GM19239 (cell line): ENCODE data around the gene SLC7A4.

ENCODE experiments used
- DNase-seq: peaks from one replicate; pipeline ENCODE4 v3.0.0; 2011; ENCODE audit warnings: low spot score; ENCODE audit not compliant: insufficient read length
- FAIRE-seq: peaks from 2 replicates; lab custom pipeline; 2011; peaks lifted over from hg19 to GRCh38; lab: Jason Lieb, UNC

SLC7A4 gene

DNA sequence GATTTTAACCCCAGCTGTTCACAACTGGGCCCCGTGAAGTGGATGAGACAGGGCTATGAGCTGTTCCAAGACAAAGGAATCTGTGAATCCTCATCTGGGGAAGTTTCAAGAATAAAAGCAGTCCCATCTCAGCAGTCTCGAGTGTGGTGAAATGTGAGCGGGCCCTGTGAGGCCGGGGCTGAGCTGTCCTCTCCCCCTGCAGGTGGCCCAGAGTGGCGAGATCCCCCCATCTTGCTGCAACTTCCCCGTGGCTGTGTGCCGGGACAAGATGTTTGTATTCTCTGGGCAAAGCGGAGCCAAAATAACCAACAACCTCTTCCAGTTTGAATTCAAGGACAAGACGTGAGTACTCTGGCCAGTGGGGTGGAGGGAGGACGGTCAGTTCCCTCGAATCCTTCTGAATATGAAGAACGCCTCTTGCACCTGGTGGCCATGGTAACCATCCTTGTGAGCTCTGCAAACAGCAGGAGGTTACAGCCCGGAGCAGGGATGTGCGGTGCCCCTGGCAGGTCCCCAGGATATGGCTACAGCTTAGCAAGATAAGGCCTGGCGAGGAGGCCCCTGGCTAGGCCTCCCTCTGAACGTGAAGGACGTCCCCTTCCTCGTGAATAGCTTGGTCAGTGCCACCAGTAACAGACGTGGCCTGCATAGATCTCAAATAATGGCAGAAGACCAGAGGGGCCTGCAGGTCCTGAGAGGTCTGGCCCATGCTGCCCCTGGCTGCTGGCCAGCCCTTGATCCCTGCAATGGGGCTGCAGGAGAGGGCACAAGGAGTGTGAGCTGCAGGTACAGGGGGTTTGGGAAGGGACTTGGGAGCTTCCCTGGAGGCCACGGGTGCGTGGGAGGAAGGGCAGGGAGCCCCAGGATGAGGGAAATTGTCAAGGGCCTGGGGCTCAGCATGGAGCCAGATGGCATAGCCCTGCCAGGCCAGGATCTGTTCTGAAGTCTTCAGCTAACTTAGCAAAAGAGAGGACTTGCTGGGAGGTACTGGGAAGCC is 41.9 kb downstream of the SLC7A4 start:
- DNase-seq, result no peak
- no peak for FAIRE-seq

DNA sequence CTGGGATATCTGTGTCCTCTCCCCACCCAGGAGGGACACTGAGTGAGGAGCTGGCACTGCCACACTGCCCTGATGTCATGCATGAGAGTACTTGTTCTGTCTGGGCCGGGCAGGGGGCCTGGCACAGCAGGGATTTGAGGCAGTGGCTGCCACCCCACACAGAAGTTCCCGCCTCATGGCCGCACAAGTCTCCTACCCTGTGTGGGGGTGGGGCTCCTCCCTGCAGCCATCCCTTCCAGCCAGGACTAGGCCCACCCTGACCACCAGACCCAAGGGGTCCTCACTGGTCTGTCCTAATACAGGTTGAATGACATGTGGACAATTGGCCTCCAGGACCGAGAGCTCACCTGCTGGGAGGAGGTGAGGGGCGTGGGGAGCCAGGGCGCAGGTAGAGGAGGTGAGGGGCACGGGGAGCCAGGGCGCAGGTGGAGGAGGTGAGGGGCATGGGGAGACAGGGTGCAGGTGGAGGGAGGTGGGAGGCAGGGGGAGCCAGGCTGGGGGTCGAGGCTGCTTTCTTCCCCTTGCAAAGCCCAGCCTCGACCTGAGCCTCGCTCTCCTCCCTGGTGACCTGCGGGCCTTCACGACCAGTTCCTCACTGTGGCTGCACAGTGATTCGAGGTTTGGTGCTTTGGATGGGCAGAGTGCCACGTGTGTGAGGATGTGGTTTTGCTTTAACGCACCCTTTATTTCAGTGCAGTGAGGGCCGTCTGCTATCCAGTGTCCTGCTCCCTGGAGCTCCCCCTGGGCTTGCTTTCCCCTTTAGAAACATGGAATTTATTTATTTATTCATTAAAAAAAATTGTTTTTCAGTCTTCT is 42.8 kb downstream of the SLC7A4 start:
- no peak for DNase-seq
- no peak for FAIRE-seq

DNA sequence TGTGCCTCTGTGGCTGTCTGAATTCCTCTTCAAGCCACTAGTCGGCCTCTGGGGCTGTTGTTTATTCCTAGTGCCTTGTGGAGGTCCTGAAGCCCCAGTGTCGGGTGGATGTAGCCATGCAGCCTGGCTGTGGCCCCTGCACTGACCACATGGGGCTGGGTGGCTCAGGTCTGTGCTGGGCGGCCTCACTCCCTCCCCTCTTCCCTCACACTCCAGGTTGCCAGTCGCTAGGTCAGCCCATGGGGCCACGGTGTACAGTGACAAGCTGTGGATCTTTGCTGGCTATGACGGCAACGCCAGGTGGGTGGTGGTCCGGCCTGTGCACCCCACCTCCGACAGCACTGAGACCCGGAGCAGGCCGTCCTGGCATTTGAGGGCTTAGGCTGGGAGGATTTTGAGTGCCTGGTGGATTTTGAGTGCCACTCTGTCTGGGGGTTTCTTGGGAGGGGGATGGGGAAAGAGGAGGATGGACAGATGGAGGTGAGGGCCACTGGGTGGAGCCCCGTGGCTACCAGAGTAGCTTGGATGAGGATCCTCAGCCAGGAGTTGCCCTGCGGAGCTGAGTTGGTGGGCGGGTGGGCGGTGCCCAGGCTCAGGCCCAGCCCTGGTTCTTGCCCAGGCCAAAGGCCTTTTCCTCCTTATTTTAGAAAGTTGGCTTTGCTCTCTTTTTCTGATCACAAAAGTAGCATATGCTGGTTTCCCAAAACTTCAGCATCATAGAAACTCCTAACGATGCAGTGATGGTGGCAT is 43.6 kb downstream of the SLC7A4 start:
- FAIRE-seq (no peak), DNase-seq (no peak)

DNA sequence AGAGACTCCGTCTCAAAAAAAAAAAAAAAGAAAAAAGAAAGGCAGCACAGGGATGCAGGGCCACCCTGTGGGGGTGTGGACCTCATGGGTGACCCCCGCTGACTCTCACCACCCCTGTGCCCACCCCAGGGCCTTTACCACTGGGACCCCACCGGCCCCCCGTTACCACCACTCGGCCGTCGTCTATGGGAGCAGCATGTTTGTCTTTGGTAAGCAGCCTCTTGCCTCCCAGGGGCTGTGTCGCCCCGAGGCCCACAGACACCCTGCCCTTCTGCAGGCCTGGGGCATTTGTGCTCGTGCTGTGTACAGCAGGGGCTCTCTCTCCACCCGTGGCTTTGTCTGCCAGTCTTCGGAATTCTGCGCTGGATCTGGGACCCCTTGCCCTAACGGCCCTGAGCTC is 45.0 kb downstream of the SLC7A4 start:
- no peak for FAIRE-seq
- DNase-seq, result no peak

DNA sequence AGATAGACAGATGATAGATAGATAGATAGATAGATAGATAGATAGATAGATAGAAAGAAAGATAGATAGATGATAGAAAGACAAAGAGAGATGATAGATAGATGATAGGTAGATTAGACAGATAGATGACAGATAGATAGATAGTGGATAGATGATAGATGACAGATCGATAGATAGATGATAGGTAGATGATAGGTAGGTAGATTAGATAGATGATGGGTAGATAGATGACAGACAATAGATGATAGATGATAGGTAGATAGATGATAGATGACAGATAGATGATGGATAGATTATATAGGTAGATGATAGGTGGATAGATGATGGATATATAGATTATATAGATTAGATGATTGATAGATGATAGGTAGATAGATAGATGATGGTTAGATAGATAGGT is 46.0 kb downstream of the SLC7A4 start:
- FAIRE-seq, result no peak

DNA sequence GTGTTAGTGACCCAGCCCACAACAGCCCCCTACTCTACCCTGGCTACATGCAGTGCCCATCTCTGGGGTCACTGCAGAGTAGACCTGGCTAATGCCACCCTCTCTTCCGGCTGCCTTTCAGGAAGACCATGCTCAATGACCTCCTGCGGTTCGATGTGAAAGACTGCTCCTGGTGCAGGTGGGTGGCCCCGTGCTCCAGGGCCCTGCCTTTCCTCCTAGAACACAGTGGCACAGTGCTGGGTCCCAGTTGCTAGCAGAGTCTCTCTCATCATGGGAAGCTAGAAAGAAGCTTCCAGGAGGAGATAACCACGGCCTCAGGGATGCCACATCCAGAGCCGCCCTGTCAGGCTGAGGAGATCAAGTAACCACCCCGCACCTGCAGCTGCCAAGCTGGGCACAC is 46.6 kb downstream of the SLC7A4 start:
- no peak for DNase-seq
- FAIRE-seq, result no peak

More for the DNA sequence above, 46.0 kb downstream of the SLC7A4 start:
- DNase-seq, result no peak

DNA sequence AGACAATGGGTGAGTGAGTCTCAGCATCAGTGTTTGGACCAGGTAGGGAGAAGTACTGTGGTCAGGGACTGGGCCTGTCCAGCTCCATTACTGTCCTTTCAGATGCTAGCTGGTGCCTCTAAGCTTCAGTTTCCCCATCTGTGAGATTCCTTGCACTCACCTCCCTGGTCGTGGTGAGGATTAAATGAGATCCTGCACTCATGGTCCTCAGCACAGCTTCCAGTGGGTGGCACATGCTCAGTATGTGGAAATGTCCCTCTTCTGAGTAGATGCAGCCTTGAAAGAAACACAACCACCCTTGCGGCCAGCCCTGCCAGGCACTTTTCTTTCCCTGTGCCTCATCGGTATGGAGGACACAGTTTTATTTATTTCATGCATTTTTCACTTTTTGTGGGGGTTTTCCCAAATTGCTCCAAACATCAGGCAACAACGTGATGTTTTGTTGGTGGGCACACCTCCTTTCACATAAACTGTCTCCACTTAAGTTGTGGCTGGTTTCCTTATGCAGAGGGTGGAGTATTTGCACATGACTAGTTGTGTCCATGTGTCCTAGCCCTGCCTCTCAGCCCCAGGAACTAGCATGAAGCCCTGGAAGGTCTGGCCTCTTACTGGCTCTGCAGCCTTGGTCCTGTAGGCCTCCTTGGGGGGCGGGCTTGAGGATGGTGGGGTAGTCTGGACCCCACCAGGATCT is 49.1 kb downstream of the SLC7A4 start:
- no peak for DNase-seq
- no peak for FAIRE-seq

DNA sequence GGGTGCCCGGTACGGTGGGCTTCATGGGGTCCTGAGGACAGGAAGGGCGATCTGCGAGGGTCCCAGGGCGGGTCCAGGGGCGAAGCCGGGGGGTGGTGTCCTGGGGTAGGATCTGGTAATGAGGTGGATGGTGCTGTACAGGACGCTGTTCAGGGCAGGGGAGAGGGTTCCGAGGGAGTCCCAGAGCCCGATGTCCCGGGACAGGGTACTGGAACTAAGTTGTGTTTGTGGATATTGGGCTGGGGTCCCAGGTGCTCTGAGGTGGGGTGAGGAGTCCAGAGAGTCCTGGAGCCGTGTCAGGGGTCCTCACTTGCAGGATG is 49.8 kb downstream of the SLC7A4 start:
- no peak for FAIRE-seq
- DNase-seq, result no peak

DNA sequence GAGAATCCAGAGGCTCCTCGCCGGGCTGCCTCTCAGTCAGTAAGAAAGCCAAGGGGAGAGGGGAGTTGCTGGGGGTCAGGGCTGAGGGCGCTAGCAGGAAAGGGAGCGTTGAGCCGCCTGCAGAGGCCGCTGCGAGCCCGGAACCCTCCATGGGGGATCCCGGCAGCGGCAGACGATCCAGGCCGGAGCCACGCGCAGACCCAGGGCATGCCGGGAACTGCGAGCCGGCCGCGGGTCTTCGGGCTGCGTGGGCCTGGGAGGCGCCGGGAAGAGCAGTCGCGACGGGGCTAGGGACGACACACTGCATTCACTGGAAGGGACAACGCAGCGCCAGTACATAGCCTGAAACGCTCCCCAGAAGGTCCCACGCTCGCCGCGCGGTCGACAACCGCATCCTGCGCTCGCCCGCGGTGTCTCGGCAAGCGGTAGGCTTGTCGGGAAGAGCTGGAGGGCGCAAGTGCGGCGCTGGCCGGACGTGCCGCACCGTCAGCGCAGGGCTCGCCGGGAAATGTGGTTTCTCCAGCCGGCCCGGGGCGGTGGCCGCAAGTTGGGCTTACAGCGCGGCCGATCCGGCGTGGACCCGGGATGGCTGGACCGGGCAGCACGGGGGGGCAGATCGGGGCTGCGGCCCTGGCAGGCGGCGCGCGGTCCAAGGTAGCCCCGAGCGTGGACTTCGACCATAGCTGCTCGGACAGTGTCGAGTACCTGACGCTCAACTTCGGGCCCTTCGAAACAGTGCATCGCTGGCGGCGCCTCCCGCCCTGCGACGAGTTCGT is 50.4 kb downstream of the SLC7A4 start, which contains the start of gene LZTR1:
LZTR1 (plus strand) TSS at position 511 of the 776 bp plus-strand sequence; CDS start at position 586, 75 bp downstream.
- FAIRE-seq (peak; percentile 89), DNase-seq (peak; percentile 94)

DNA sequence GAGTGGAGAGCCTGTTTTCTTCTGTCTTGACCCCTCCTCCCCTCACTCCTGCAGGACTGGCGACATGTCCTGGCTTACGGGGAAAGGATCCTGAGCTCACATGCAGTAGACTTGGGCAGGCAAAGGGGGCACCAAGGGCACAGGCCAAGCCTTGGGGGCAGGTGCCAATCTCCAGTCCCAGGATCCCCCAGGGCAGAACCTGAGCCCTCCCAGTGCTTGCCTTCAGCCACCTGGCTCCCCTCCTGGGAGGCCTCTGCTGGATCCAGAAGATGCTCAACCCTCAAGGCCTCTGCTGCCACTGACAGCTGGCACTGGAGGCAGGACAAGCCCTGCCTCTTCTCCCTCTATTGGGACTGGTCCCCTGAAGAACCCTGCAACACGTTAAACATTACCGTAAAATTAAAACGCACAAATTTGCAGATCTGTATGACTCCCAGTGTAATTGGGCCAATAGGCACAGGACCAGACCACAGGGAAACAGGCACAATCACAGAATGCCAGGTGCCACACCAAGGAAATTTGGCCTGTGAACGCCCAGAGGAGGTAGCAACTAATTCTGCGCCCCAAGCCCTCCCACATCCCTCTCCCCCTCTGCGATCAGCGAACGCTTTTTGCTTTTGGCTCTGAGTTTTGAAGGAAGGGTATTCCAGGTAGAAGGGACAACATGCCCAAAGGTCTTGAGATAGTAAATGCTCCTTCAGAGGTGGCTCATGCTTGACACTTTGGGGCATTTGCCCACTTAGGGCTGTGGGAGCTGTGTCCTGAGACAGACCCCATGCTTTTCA is 51.2 kb downstream of the SLC7A4 start:
- DNase-seq (no peak), FAIRE-seq (no peak)

DNA sequence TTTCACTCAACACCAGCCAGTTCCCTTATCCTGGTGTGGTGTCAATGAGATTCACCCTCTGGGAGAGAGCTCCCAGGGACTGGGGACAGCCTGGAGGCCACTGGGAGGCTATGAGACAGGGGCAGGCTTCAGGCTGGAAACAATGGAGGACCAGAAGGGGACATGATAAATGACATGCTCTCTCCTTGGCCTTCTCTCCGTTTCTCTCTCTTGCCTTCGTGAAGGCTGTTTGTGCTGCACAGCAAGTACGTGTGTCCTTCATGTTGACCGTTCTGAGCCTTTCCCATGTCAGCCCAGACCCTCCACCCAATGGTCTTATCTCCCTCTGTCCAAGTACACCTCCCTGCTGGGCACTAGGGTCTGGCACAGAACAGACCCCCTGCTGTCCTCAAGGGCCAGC is 51.8 kb downstream of the SLC7A4 start:
- DNase-seq (no peak), FAIRE-seq (no peak)

DNA sequence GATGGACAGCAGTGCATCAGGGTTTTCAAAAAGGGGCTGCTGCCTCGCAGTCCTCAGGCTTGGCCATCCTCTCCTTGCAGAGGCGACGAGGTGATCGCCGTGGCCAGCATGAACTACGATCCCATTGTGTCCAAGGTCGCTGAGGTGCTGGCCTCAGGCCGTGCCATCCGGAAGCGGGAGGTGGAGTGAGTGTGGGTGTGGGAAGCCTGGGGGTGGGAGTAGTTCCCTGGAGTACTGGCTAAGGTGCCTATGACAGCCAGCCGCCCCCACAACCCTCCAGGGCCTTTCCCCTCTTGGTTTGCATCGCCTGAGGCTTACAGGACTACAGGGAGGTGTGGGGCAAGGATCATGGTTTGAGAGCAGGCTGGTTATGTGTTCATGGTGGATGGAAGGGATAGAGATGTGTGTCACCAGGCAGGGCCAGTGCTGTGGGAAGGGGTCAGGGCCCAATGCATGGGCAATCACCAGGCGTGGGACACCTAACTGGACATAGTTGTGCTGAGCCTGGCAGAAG is 52.4 kb downstream of the SLC7A4 start:
- DNase-seq, result no peak
- no peak for FAIRE-seq

DNA sequence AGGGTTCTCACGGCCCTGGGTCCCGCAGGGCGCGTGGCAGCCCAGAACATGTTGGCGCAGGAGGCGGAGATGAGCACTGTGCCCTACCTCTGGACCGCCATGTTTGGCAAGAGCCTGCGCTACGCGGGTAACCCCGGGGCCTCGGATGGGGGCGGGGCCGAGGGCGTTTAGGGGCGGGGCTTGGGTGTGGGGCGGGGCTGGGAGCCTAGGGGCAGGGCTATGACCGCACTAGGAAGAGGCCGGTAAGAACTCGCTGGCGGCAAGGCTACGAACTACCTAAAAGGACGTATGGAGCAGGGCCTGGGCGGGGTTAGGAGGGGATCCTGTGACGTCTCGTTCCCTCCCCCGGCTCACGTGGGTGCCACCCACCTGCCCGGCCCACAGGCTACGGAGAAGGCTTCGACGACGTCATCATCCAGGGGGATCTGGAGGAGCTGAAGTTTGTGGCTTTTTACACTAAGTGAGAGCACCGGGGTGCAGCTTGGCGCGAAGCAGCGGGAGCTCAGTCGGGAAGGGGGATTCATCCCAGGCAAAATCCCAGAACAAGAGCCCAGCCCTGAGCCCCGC is 53.0 kb downstream of the SLC7A4 start:
- no peak for FAIRE-seq
- no peak for DNase-seq
